HFF-Myc (cell line): ENCODE data around the gene JARID2.
"Not testable (repeated sequence)": the region's sequence is repeated elsewhere in the genome, so short reads cannot be mapped to it uniquely, and the experiment has no call there.

Experiments used
- DNase-seq: peaks from one replicate; pipeline ENCODE4 v3.0.0-alpha.2; 2011; ENCODE audit warnings: low read depth; ENCODE audit errors: extremely low read depth
- H3K4me3 ChIP-seq: replicated peaks from 2 replicates; pipeline ENCODE4 v1.5.1; 2011; ENCODE audit warnings: low read depth, mild to moderate bottlenecking, control low read depth, low read length
- CTCF ChIP-seq: IDR thresholded peaks from 2 replicates; pipeline ENCODE4 v1.5.1; 2012; ENCODE audit warnings: mild to moderate bottlenecking, low read depth, low read length, control low read depth; ENCODE audit errors: missing control alignments

The JARID2 gene

GRCh38 chr6:15319677-15320076 is 73.8 kb downstream of the JARID2 start:
- DNase-seq, result no peak
- H3K4me3 ChIP-seq, result no peak overlapping the region
- no peak for TF ChIP-seq CTCF

- no peak overlapping the region for H3K4me3 ChIP-seq
- TF ChIP-seq CTCF, result no peak
- DNase-seq, result no peak
Measured at GRCh38 chr6:15320693-15321092, 74.8 kb downstream of the JARID2 start.

- no peak for DNase-seq
- no peak overlapping the region for H3K4me3 ChIP-seq
- TF ChIP-seq CTCF, result no peak
Measured at GRCh38 chr6:15322184-15322583, 76.3 kb downstream of the JARID2 start.

- DNase-seq, result no peak
- TF ChIP-seq CTCF, result no peak
- no peak overlapping the region for H3K4me3 ChIP-seq
Measured at GRCh38 chr6:15322781-15323536, 77.1 kb downstream of the JARID2 start.

GRCh38 chr6:15323611-15324010 is 77.7 kb downstream of the JARID2 start:
- H3K4me3 ChIP-seq, DNase-seq: not testable (repeated sequence)

- no peak for TF ChIP-seq CTCF
- DNase-seq, result no peak
- no peak overlapping the region for H3K4me3 ChIP-seq
Measured at GRCh38 chr6:15324427-15324985, 78.6 kb downstream of the JARID2 start.

- TF ChIP-seq CTCF, result no peak
- H3K4me3 ChIP-seq, result no peak overlapping the region
- no peak for DNase-seq
Measured at GRCh38 chr6:15325540-15325955, 79.7 kb downstream of the JARID2 start.
